ENCODE data around the gene FRMPD4. TPM values are rescaled to one million over a fixed set of nuclear protein-coding genes. Genes with fewer than 3 reads are reported as not detected.

FRMPD4 gene
- total and polyA plus RNA-seq, 2 donors (not counting 3 experiments of a cell fraction or from before 2014, with no cell fraction given), result not detected

- Histone ChIP-seq H3K27me3 (ENCODE audit: control insufficient read depth in 2 of 2, insufficient read depth in 2 of 2, low read length in 2 of 2) (no peaks in the 10 kb centered on the region), H3K36me3 (ENCODE audit: control insufficient read depth in 2 of 2, extremely low read depth in 1 of 2, insufficient read depth in 2 of 2, low read length in 2 of 2) (no peaks in the 10 kb centered on the region), H3K79me2 (ENCODE audit: control insufficient read depth, insufficient read depth, low read length) (no peaks in the 10 kb centered on the region), H3K4me2 (ENCODE audit: insufficient read depth, low read length) (no peak overlapping the region), H2AFZ (ENCODE audit: low read depth, low read length) (no peak overlapping the region), H3K4me3 (replicated peaks in 1 of 3; ENCODE audit: insufficient read depth in 1 of 3, low read depth in 1 of 3, low read length in 3 of 3) (no peak overlapping the region), H3K27ac (ENCODE audit: insufficient read depth, low read depth, low read length) (no peak overlapping the region), H3K9me3 (replicated peaks; ENCODE audit: control insufficient read depth, insufficient read depth, low read length) (no peaks in the 10 kb centered on the region), H3K4me1 (ENCODE audit: control insufficient read depth, extremely low read depth, insufficient read depth, low read length) (no peaks in the 10 kb centered on the region), H4K20me1 (replicated peaks; ENCODE audit: control insufficient read depth, extremely low read depth, insufficient read depth, low read length) (no peaks in the 10 kb centered on the region), H3K9ac (replicated peaks; ENCODE audit: extremely low read depth, insufficient read depth, low read length) (no peak overlapping the region), H3K9me1 (replicated peaks; ENCODE audit: control insufficient read depth, extremely low read depth, insufficient read depth, low read length) (no peaks in the 10 kb centered on the region)
- intact Hi-C loops (cut with micrococcal nuclease) (no loop called here), dilution Hi-C loops (cut with MboI; ENCODE audit: extremely low pct_ligation_motif_present, low sequenced_read_pairs) (no loop called here)
- DNase-seq (ENCODE audit: low read depth, low spot score) (no peak), FAIRE-seq (no peak)
- no TSS peak for BruUV-seq (replicated peaks)
- TF ChIP-seq EZH2 (IDR thresholded peaks at IDR 0.05; ENCODE audit: borderline replicate concordance, low read depth, low read length, severe bottlenecking) (no peak), GATA2 (IDR thresholded peaks at IDR 0.05; ENCODE audit: insufficient read depth, insufficient read length, low read depth, low read length) (no peak)
- ChIA-PET POLR2A (no interaction called here), CTCF (no interaction called here)
Measured at GRCh38 chrX:12425496-12425895, 287.2 kb downstream of the FRMPD4 start.

DNA sequence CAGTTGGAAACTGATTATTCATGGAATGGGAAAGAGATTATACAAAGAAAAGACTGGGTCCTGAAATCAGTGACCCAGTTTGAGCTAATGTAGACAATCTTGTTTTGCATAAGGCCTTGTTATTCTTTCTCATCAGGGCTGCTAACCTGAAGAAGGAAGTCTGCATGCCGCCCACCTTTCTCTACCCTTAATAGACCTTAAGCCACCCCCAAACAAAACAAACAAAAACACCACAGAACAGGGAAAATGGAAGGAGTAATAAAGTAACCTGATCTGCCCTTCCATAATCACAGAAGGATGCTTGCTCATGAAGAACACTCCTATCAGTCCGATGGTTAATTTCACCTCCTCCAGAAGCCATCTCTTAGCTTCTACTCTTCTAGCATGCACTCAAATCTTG lies 288.1 kb downstream of the FRMPD4 start:
- no peak overlapping the region for H3K9ac ChIP-seq (replicated peaks; ENCODE audit: extremely low read depth, insufficient read depth, low read length)
- no peak overlapping the region for H2AFZ ChIP-seq (ENCODE audit: low read depth, low read length)
- POLR2A ChIA-PET, result no interaction called here
- H3K4me3 ChIP-seq (replicated peaks in 1 of 3; ENCODE audit: insufficient read depth in 1 of 3, low read depth in 1 of 3, low read length in 3 of 3), result no peak overlapping the region
- no peaks in the 10 kb centered on the region for H3K27me3 ChIP-seq (ENCODE audit: control insufficient read depth in 2 of 2, insufficient read depth in 2 of 2, low read length in 2 of 2)
- TF ChIP-seq MYC (IDR thresholded peaks at IDR 0.05; ENCODE audit: low read depth, low read length) (no peak), EZH2 (IDR thresholded peaks at IDR 0.05; ENCODE audit: borderline replicate concordance, low read depth, low read length, severe bottlenecking) (no peak), CTCF (IDR thresholded peaks at IDR 0.05; ENCODE audit: extremely low read depth in 1 of 2, insufficient read depth in 1 of 2, low read depth in 1 of 2, low read length in 2 of 2) (no peak), MAX (IDR thresholded peaks at IDR 0.05; ENCODE audit: insufficient read depth, insufficient read length) (no peak)
- H3K27ac ChIP-seq (ENCODE audit: insufficient read depth, low read depth, low read length), result no peak overlapping the region
- no peak overlapping the region for H3K4me2 ChIP-seq (ENCODE audit: insufficient read depth, low read length)
- CTCF ChIA-PET, result no interaction called here
- intact Hi-C loops (cut with micrococcal nuclease) (no loop called here), dilution Hi-C loops (cut with MboI; ENCODE audit: extremely low pct_ligation_motif_present, low sequenced_read_pairs) (no loop called here)
- BruUV-seq (replicated peaks), result no TSS peak
- H3K9me3 ChIP-seq (replicated peaks; ENCODE audit: control insufficient read depth, insufficient read depth, low read length), result no peaks in the 10 kb centered on the region
- H3K79me2 ChIP-seq (ENCODE audit: control insufficient read depth, insufficient read depth, low read length), result no peaks in the 10 kb centered on the region
- H4K20me1 ChIP-seq (replicated peaks; ENCODE audit: control insufficient read depth, extremely low read depth, insufficient read depth, low read length), result no peaks in the 10 kb centered on the region
- no peaks in the 10 kb centered on the region for H3K9me1 ChIP-seq (replicated peaks; ENCODE audit: control insufficient read depth, extremely low read depth, insufficient read depth, low read length)
- FAIRE-seq (no peak), DNase-seq (ENCODE audit: low read depth, low spot score) (no peak)
- H3K36me3 ChIP-seq (ENCODE audit: control insufficient read depth in 2 of 2, extremely low read depth in 1 of 2, insufficient read depth in 2 of 2, low read length in 2 of 2), result no peaks in the 10 kb centered on the region
- no peaks in the 10 kb centered on the region for H3K4me1 ChIP-seq (ENCODE audit: control insufficient read depth, extremely low read depth, insufficient read depth, low read length)
